Lower lobe of right lung (tissue), 2 donors: ENCODE data around the gene TMCC2. TPM values are rescaled to one million over a fixed set of nuclear protein-coding genes. Genes with fewer than 3 reads are reported as not detected.

Source experiments
- ATAC-seq, 2 donors: fragments of 200-7000 bp; cut with Tn5 transposase; one replicate each; pipeline ENCODE4 v1.9.1; 2020 to 2022; ENCODE audit warnings: mild to moderate bottlenecking in 2 of 2, moderate library complexity in 2 of 2
- DNase-seq: peaks from one replicate; pipeline ENCODE4 v3.0.0-alpha.2; 2020
- H3K27ac ChIP-seq: fragments of 200-600 bp; one replicate; pipeline ENCODE4 v1.8.0; 2022
- H3K27me3 ChIP-seq: fragments of 200-600 bp; one replicate; pipeline ENCODE4 v1.8.0; 2022; ENCODE audit warnings: low read depth
- H3K36me3 ChIP-seq: fragments of 200-600 bp; one replicate; pipeline ENCODE4 v1.8.0; 2022; ENCODE audit warnings: mild to moderate bottlenecking
- H3K4me1 ChIP-seq: fragments of 200-600 bp; one replicate; pipeline ENCODE4 v1.8.0; 2022
- H3K4me3 ChIP-seq: fragments of 200-600 bp; one replicate; pipeline ENCODE4 v1.8.0; 2022; ENCODE audit warnings: mild to moderate bottlenecking
- H3K9me3 ChIP-seq: fragments of 200-600 bp; one replicate; pipeline ENCODE4 v1.8.0; 2022
- intact Hi-C: fragments of 100-400 bp; cut with DNase I; formaldehyde crosslinking; loops from one replicate; pipeline ENCODE4 v1.11.0; 2022
- total RNA-seq: library from RNA; stranded (reverse); fragmentation: NEBNext Ultra II Directional; extraction: Animal tissue kit (Norgen Biotek cat#: 25700); gene quantifications from one replicate; pipeline ENCODE4 v1.2.1, GENCODE V29; 2021
- TF ChIP-seq, protein P1 (sequence below): fragments of 200-600 bp; IDR thresholded peaks from one replicate; pipeline ENCODE4 v1.8.0; 2022; ENCODE audit warnings: antibody characterized with exemption, mild to moderate bottlenecking
- donor health status: DM: no; HTN: yes; CAD: no; lungs with severe emphysema.

Gene TMCC2
- total RNA-seq, 1 donor from 2014 or later = 3.0 TPM

DNA sequence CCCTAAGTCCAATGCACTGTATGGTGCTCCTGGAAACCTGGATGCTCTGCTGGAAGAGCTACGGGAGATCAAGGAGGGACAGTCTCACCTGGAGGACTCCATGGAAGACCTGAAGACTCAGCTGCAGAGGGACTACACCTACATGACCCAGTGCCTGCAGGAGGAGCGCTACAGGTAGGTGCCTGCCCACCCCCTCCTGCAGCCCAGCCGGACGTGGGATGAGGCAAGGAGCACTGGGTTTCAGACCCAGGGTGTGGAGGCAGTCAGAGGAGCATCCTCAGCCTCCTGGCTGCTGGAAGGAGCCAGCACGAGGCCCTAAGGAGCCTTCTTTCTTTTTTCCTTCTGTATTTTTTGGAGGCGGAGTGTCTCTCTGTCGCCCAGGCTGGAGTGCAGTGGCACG, 42.0 kb downstream of the TMCC2 start:
- Histone ChIP-seq H3K36me3 (peaks cover 14% of the 10 kb centered on the region), H3K4me3 (no peak overlapping the region), H3K9me3 (no peaks in the 10 kb centered on the region), H3K4me1 (peaks cover 39% of the 10 kb centered on the region), H3K27me3 (no peaks in the 10 kb centered on the region), H3K27ac (no peak overlapping the region)
- intact Hi-C loops = no loop called here
- TF ChIP-seq, protein P1, sequence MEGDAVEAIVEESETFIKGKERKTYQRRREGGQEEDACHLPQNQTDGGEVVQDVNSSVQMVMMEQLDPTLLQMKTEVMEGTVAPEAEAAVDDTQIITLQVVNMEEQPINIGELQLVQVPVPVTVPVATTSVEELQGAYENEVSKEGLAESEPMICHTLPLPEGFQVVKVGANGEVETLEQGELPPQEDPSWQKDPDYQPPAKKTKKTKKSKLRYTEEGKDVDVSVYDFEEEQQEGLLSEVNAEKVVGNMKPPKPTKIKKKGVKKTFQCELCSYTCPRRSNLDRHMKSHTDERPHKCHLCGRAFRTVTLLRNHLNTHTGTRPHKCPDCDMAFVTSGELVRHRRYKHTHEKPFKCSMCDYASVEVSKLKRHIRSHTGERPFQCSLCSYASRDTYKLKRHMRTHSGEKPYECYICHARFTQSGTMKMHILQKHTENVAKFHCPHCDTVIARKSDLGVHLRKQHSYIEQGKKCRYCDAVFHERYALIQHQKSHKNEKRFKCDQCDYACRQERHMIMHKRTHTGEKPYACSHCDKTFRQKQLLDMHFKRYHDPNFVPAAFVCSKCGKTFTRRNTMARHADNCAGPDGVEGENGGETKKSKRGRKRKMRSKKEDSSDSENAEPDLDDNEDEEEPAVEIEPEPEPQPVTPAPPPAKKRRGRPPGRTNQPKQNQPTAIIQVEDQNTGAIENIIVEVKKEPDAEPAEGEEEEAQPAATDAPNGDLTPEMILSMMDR = no peak
- no peak for ATAC-seq
- no peak for DNase-seq

DNA sequence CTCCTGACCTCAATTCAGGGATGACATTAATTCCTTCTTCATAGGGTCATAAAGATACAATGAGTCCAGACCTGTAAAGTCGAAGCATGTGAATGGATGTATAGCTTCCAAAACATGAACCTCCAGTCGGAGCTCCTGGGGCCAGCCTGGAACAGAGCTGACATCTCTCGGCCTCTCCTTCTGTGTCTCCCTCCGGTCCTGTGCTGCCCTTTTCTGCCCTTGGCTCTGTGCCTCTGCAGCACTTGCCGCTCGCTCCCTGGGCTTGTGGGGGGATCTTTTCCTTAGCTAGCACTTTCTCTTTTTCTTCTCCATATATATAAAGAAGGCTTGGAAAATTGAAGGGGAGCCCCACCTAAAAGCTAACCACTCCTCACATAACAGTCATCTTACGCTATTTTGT, 42.5 kb downstream of the TMCC2 start:
- ATAC-seq (no peak), DNase-seq (no peak)
- Histone ChIP-seq H3K4me3 (no peak overlapping the region), H3K9me3 (no peaks in the 10 kb centered on the region), H3K36me3 (peaks cover 14% of the 10 kb centered on the region), H3K27me3 (no peaks in the 10 kb centered on the region), H3K4me1 (peaks cover 44% of the 10 kb centered on the region), H3K27ac (no peak overlapping the region)
- intact Hi-C loops = no loop called here
- TF ChIP-seq, protein P1 = no peak

DNA sequence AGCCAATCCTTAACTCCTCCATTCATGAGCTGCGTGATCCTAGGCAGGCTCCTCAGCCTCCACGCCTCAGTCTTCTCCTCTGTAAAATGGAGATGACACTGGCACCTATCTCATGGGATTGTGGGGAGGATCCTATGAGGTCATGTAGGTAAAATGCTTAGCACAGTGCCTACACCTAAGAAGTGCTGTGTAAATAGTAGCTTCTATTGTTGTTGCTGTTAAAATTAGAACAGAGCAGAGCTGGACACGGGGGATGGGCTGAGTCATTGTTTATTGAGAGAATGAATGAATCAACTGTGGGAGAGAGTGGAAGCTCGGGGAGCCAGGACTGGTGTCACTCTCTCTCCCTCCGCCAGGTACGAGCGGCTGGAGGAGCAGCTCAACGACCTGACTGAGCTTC, 43.0 kb downstream of the TMCC2 start:
- intact Hi-C loops = no loop called here
- ATAC-seq (no peak), DNase-seq (no peak)
- peaks cover 48% of the 10 kb centered on the region for H3K4me1 ChIP-seq
- no peaks in the 10 kb centered on the region for H3K9me3 ChIP-seq
- TF ChIP-seq, protein P1 = no peak
- H3K27me3 ChIP-seq = no peaks in the 10 kb centered on the region
- H3K36me3 ChIP-seq = peaks cover 14% of the 10 kb centered on the region
- no peak overlapping the region for H3K27ac ChIP-seq
- no peak overlapping the region for H3K4me3 ChIP-seq

DNA sequence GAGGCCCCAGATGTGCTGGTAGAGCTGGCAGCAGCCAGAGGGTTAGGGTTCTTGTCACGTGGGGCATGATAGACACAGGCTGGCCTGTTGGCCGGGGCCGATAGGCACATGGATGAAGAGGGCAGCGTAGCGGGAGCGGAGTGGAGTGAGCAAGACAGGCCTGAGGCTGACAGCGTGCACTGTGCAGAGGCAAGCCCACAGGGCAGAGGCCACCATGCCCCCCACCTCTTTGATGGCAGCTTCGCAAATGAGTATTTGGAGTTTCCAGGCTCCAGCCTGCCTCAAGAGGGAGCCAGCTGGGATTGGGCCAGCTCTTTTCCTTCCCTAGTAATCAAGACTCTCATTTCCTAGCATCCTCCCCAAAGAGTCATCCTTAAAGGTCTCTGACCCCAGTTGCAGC, 43.5 kb downstream of the TMCC2 start:
- TF ChIP-seq, protein P1 = peak; percentile 19
- H3K27me3 ChIP-seq = no peaks in the 10 kb centered on the region
- ATAC-seq = no peak
- H3K36me3 ChIP-seq = peaks cover 14% of the 10 kb centered on the region
- H3K9me3 ChIP-seq = no peaks in the 10 kb centered on the region
- intact Hi-C loops = no loop called here
- no peak for DNase-seq
- H3K27ac ChIP-seq = no peak overlapping the region
- peaks cover 48% of the 10 kb centered on the region for H3K4me1 ChIP-seq
- no peak overlapping the region for H3K4me3 ChIP-seq

DNA sequence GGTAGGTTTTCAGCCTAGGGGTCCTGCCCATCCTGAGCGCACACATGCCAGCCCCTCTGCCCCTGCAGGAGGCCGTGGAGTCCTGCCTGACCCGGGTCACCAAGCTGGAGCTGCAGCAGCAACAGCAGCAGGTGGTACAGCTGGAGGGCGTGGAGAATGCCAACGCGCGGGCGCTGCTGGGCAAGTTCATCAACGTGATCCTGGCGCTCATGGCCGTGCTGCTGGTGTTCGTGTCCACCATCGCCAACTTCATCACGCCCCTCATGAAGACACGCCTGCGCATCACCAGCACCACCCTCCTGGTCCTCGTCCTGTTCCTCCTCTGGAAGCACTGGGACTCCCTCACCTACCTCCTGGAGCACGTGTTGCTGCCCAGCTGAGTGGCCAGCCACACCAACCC, 44.0 kb downstream of the TMCC2 start:
- ATAC-seq = no peak
- peaks cover 14% of the 10 kb centered on the region for H3K36me3 ChIP-seq
- H3K27me3 ChIP-seq = no peaks in the 10 kb centered on the region
- H3K4me3 ChIP-seq = no peak overlapping the region
- TF ChIP-seq, protein P1 = no peak
- no peaks in the 10 kb centered on the region for H3K9me3 ChIP-seq
- H3K4me1 ChIP-seq = peaks cover 44% of the 10 kb centered on the region
- no peak overlapping the region for H3K27ac ChIP-seq
- intact Hi-C loops = no loop called here
- DNase-seq = no peak

DNA sequence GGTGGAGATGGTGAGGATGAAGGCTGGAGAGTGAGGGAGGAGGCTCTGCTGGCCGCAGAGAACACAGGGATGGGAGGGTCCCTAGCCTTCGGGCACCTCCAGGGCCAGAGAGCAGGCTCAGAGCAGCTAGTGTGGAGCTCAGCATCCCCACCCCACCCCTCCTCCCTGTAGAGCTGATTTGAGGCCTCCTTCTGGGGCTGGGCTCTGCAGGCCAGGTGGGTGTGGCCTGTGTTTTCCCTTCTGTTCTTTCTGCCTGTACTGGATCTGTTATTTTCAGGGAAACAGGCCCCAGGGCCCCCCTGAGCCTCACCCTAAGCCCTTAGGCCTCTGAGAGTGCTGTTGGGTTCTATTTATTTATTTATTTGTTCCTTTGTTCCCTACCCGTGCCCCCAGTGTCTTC, 44.8 kb downstream of the TMCC2 start:
- H3K4me1 ChIP-seq = peaks cover 40% of the 10 kb centered on the region
- H3K9me3 ChIP-seq = no peaks in the 10 kb centered on the region
- intact Hi-C loops = no loop called here
- H3K27me3 ChIP-seq = no peaks in the 10 kb centered on the region
- H3K27ac ChIP-seq = no peak overlapping the region
- TF ChIP-seq, protein P1 = no peak
- H3K36me3 ChIP-seq = peaks cover 14% of the 10 kb centered on the region
- ATAC-seq (no peak), DNase-seq (no peak)
- no peak overlapping the region for H3K4me3 ChIP-seq
